ENCODE results near the gene PEX11G. TPM values are rescaled to one million over a fixed set of nuclear protein-coding genes. Genes with fewer than 3 reads are reported as not detected.

Gene PEX11G
- total and polyA plus RNA-seq, 2 of the 8 experiments (the other 6 are each of a cell fraction or from before 2014, with no cell fraction given): 2.1 to 4.3 TPM

DNA sequence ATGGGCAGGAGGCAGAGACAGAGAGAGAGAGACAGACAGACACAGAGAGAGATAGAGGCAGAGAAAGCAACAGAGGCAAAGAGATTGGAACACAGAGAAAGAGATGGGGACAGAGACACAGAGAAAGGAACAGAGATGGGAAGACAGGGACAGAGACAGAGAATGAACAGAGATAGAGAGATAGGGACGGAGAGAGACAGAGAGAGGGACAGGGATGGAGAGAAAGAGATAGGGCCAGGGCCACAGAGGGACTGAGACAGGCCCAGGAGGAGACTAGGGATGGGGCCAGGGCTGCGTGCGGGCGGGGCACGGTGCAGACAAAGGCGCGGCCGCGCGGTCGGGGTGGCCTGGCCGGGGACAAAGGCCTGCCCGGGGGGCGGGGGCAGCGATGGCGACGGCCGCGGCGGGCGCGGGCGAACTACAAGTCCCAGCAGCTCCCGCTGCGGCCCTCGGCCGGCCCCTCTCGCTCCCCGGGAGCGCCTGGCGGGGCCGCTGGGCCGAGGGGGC, 26.9 kb upstream of the PEX11G start, which contains the start of gene ZNF358:
TSS of gene ZNF358 (plus strand) at position 459 of the 507 bp plus-strand sequence. CDS start 3,140 bp downstream, outside the sequence.
- H3K23ac ChIP-seq (ENCODE audit: insufficient read length): no peak within 1 kb of the TSS
- peak within 1 kb of the TSS; percentile 72 to 95 (median 77) for H3K4me3 ChIP-seq (ENCODE audit: extremely low read depth in 1 of 4, insufficient read depth in 2 of 4, low read depth in 3 of 4, low read length in 4 of 4)
- H4K8ac ChIP-seq (ENCODE audit: extremely low read depth, insufficient read depth, low read length): peak within 1 kb of the TSS; percentile 95
- H3K4me1 ChIP-seq (replicated peaks in 1 of 4; ENCODE audit: control insufficient read depth in 3 of 4, insufficient read depth in 4 of 4, low read length in 3 of 4): peaks cover 0 to 11% (median 6%) of the 10 kb centered on the region in 4 experiments; a peak in 5 of 7 replicates
- peaks cover 1 to 2% of the 10 kb centered on the region in 2 experiments for H4K20me1 ChIP-seq (replicated peaks in 1 of 2; ENCODE audit: control insufficient read depth in 1 of 2, insufficient read depth in 2 of 2, low read length in 2 of 2)
- H3K4ac ChIP-seq (replicated peaks; ENCODE audit: insufficient read length, low read depth, low read length): peak within 1 kb of the TSS; percentile 96
- H2BK120ac ChIP-seq (replicated peaks; ENCODE audit: low read depth, low read length): peak within 1 kb of the TSS; percentile 43
- DNase-seq (ENCODE audit: low read depth in 1 of 2, low spot score in 2 of 2) (peak in 1 of 2 experiments; percentile 88), FAIRE-seq (no peak)
- H3K36me3 ChIP-seq (ENCODE audit: control insufficient read depth in 2 of 4, insufficient read depth in 4 of 4, low read length in 3 of 4): peaks cover 0 to 7% (median 3%) of the 10 kb centered on the region in 4 experiments; a peak in 1 of 8 replicates
- ChIA-PET CTCF (ENCODE audit: partially characterized antibody) (interaction anchor here (0.9 to 1.8 kb wide), 4 partner anchors 10 to 165 kb away, joined by 3 to 5 read pairs (median 3); partner anchors contain the start of gene TRAPPC5), POLR2A (ENCODE audit: partially characterized antibody) (interaction anchor here (1.2 to 2.8 kb wide), 3 partner anchors 9 to 19 kb away, joined by 4 to 12 read pairs (median 5); no protein-coding TSS in a partner anchor)
- peak within 1 kb of the TSS; percentile 99 for H2BK15ac ChIP-seq (ENCODE audit: low read length)
- H3K9me3 ChIP-seq (ENCODE audit: insufficient read depth in 2 of 2, low read depth in 1 of 2, low read length in 1 of 2): no peaks in the 10 kb centered on the region
- peak within 1 kb of the TSS; percentile 53 for H2AK5ac ChIP-seq (ENCODE audit: low read depth, low read length)
- H3K79me1 ChIP-seq (ENCODE audit: low read depth, low read length): 0 out of 2 replicates have a peak, but pooled peaks cover 3% of the 10 kb centered on the region
- peak within 1 kb of the TSS; percentile 96 for H2BK5ac ChIP-seq (ENCODE audit: low read depth, low read length)
- 2% methylated on average over 11 of the region's 33 CpGs; no CpG with 5 or more reads in 1 of the 2 experiments for WGBS, 2 experiments (ENCODE audit: extremely low coverage in 1 of 2, insufficient coverage in 1 of 2, insufficient read length in 1 of 2, insufficient replicate concordance in 2 of 2, low coverage in 1 of 2, low lambda C conversion rate in 2 of 2, missing lambda C conversion rate in 1 of 2)
- peaks cover 0 to 11% of the 10 kb centered on the region in 2 experiments; a peak in 1 of 4 replicates for H3K79me2 ChIP-seq (ENCODE audit: control insufficient read depth in 1 of 2, insufficient read depth in 2 of 2, low read length in 2 of 2)
- H2BK12ac ChIP-seq (ENCODE audit: low read depth, low read length): peak within 1 kb of the TSS; percentile 96
- H4K5ac ChIP-seq (ENCODE audit: insufficient read length, low read depth, low read length): peak within 1 kb of the TSS; percentile 47
- 0 out of 2 replicates have a peak within 1 kb of the TSS, but pooled peaks have one; percentile 77 for H2BK20ac ChIP-seq (ENCODE audit: low read length)
- peak within 1 kb of the TSS; percentile 63 to 86 (median 78) for H3K9ac ChIP-seq (replicated peaks in 1 of 4; ENCODE audit: extremely low read depth in 1 of 4, low read depth in 3 of 4, low read length in 3 of 4)
- H2AFZ ChIP-seq (ENCODE audit: low read length): peak within 1 kb of the TSS; percentile 34; the same call in 1 of the 2 replicates
- H3K4me2 ChIP-seq (ENCODE audit: insufficient read depth in 1 of 2, low read depth in 2 of 2, low read length in 2 of 2): peak within 1 kb of the TSS; percentile 85 to 98
- H3K27ac ChIP-seq (ENCODE audit: low read depth, low read length): peak within 1 kb of the TSS; percentile 29; the same call in 1 of the 2 replicates
- H3K56ac ChIP-seq (replicated peaks; ENCODE audit: insufficient read length, low read depth, low read length): no peak within 1 kb of the TSS
- H3K23me2 ChIP-seq (ENCODE audit: low read depth, low read length): peaks cover 4% of the 10 kb centered on the region
- no peaks in the 10 kb centered on the region for H3K27me3 ChIP-seq (replicated peaks in 1 of 4; ENCODE audit: control insufficient read depth in 3 of 4, extremely low read depth in 1 of 4, insufficient read depth in 3 of 4, low read length in 3 of 4)
- no peak within 1 kb of the TSS for H3K14ac ChIP-seq (ENCODE audit: insufficient read length)
- H4K91ac ChIP-seq (replicated peaks; ENCODE audit: insufficient read length, low read length): peak within 1 kb of the TSS; percentile 94
- H3K18ac ChIP-seq (ENCODE audit: extremely low read depth, low read length): peak within 1 kb of the TSS; percentile 78
- TF ChIP-seq YY1 (IDR thresholded peaks at IDR 0.05; ENCODE audit: low read depth, low read length) (peak; percentile 93), POLR2AphosphoS5 (IDR thresholded peaks at IDR 0.05; ENCODE audit: low read depth, low read length) (peak; percentile 72; the same call in 1 of the 2 replicates), SIX5 (IDR thresholded peaks at IDR 0.05; ENCODE audit: low read depth, low read length) (peak; percentile 51), MAX (IDR thresholded peaks at IDR 0.05) (peak; percentile 64)
